Thoracic aorta (tissue), 2 donors: ENCODE data around the gene B4GALT7. TPM values are rescaled to one million over a fixed set of nuclear protein-coding genes. Genes with fewer than 3 reads are reported as not detected.

ENCODE experiments used
- ATAC-seq: fragments of 150-250 bp; one replicate; pipeline ENCODE4 v1.8.0; 2017; ENCODE audit warnings: low read depth; ENCODE audit not compliant: insufficient number of reproducible peaks, low FRiP score
- DNase-seq: peaks from one replicate; pipeline ENCODE4 v3.0.0-alpha.2; 2020; ENCODE audit warnings: low spot score
- H3K27ac ChIP-seq, 2 donors: fragments of 200-600 bp; sonication (generic); 1 replicate in 1 of 2; 2 replicates in 1 of 2; pipeline ENCODE4 v1.5.1; 2016; ENCODE audit warnings: mild to moderate bottlenecking in 2 of 2, moderate library complexity in 2 of 2
- H3K27me3 ChIP-seq: fragments of 200-600 bp; sonication (generic); replicated peaks from 2 replicates; pipeline ENCODE4 v1.6.0; 2016; ENCODE audit warnings: mild to moderate bottlenecking; ENCODE audit not compliant: insufficient read depth
- H3K36me3 ChIP-seq: fragments of 200-600 bp; sonication (generic); one replicate; pipeline ENCODE4 v1.5.1; 2016
- H3K4me1 ChIP-seq, 2 donors: fragments of 200-600 bp; sonication (generic); 1 replicate in 1 of 2; 2 replicates in 1 of 2; pipeline versions ENCODE4 v1.5.1 to v1.6.0; 2016; ENCODE audit warnings: low read depth in 2 of 2, mild to moderate bottlenecking in 1 of 2; ENCODE audit not compliant: control insufficient read depth in 1 of 2
- H3K4me3 ChIP-seq: fragments of 200-600 bp; sonication (generic); 2 replicates; pipeline ENCODE4 v1.5.1; 2016; ENCODE audit warnings: mild to moderate bottlenecking
- H3K9me3 ChIP-seq: fragments of 200-600 bp; sonication (generic); 2 replicates; pipeline ENCODE4 v1.5.1; 2016
- total RNA-seq, 2 donors: library from RNA; depleted of rRNA; stranded (reverse); fragments of >200 nt; gene quantifications; one replicate each; pipeline versions ENCODE4 v1.1.0 to v1.2.3, GENCODE V29; 2016
- TF ChIP-seq, protein P1 (sequence below): fragments of 200-600 bp; sonication (generic); IDR thresholded peaks from one replicate; pipeline ENCODE4 v1.5.1; 2019; ENCODE audit warnings: antibody characterized with exemption

The B4GALT7 gene
- total RNA-seq, 2 donors from 2014 or later, result 17.8 to 29.8 TPM

- H3K9me3 ChIP-seq, result no peaks in the 10 kb centered on the region
- H3K27ac ChIP-seq, result no peak overlapping the region
- no peaks in the 10 kb centered on the region for H3K4me1 ChIP-seq
- no peaks in the 10 kb centered on the region for H3K27me3 ChIP-seq
- DNase-seq (no peak), ATAC-seq (no peak)
- TF ChIP-seq, protein P1, sequence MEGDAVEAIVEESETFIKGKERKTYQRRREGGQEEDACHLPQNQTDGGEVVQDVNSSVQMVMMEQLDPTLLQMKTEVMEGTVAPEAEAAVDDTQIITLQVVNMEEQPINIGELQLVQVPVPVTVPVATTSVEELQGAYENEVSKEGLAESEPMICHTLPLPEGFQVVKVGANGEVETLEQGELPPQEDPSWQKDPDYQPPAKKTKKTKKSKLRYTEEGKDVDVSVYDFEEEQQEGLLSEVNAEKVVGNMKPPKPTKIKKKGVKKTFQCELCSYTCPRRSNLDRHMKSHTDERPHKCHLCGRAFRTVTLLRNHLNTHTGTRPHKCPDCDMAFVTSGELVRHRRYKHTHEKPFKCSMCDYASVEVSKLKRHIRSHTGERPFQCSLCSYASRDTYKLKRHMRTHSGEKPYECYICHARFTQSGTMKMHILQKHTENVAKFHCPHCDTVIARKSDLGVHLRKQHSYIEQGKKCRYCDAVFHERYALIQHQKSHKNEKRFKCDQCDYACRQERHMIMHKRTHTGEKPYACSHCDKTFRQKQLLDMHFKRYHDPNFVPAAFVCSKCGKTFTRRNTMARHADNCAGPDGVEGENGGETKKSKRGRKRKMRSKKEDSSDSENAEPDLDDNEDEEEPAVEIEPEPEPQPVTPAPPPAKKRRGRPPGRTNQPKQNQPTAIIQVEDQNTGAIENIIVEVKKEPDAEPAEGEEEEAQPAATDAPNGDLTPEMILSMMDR, result no peak
- no peaks in the 10 kb centered on the region for H3K36me3 ChIP-seq
- H3K4me3 ChIP-seq, result no peak overlapping the region
These were observed 9.4 kb downstream of the B4GALT7 start for GRCh38 chr5:177609076-177610059.

GRCh38 chr5:177610131-177610769, 10.3 kb downstream of the B4GALT7 start:
- H3K9me3 ChIP-seq, result no peaks in the 10 kb centered on the region
- no peaks in the 10 kb centered on the region for H3K36me3 ChIP-seq
- H3K27ac ChIP-seq, result no peak overlapping the region
- no peak overlapping the region for H3K4me3 ChIP-seq
- no peaks in the 10 kb centered on the region for H3K27me3 ChIP-seq
- TF ChIP-seq, protein P1, result no peak
- ATAC-seq (no peak), DNase-seq (no peak)
- H3K4me1 ChIP-seq, result no peaks in the 10 kb centered on the region

GRCh38 chr5:177610770-177611445, 11.0 kb downstream of the B4GALT7 start:
- Histone ChIP-seq H3K4me3 (no peak overlapping the region), H3K4me1 (no peaks in the 10 kb centered on the region), H3K27ac (no peak overlapping the region), H3K9me3 (no peaks in the 10 kb centered on the region), H3K36me3 (no peaks in the 10 kb centered on the region), H3K27me3 (no peaks in the 10 kb centered on the region)
- no peak for ATAC-seq
- TF ChIP-seq, protein P1, result no peak
- DNase-seq, result no peak

DNA sequence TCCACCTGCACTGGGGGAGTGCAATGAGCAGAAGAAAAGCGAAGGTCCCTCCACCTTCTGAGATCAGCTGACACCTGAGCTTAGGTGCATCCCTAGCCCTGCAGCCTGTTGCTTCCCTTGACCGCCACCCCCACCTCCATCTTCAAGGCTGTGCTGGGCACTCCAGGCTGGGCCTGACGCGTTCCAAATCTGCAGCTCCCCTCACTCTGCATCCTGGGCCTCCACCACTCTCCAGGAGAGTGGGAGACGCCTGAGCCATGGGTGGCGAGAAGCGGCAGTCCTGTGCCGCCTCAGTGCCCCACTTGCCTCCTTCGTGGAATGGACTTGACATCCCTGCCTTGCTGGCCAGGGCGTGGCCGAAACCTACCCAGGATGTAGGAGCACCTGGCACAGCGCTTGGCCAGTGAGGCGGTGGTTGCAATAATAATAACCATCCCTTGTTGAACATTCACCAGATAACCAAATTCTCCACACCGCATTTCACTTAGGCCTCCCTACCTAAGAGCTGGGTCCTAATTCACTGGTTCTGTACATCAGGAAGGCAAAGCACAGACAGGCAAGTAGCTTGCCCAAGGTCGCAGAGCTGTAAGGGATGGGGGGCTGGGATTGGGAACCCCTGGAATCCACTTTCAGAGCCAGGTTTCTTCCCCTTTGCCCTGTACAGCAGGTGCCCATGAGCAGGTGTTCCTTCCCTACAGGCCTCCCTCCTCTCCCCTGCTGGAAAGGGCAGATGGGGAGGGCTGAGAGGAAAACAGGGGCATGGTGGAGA, 11.7 kb downstream of the B4GALT7 start:
- H3K4me1 ChIP-seq, result no peaks in the 10 kb centered on the region
- TF ChIP-seq, protein P1, result no peak
- no peak overlapping the region for H3K27ac ChIP-seq
- H3K27me3 ChIP-seq, result no peaks in the 10 kb centered on the region
- no peak overlapping the region for H3K4me3 ChIP-seq
- ATAC-seq, result no peak
- H3K36me3 ChIP-seq, result no peaks in the 10 kb centered on the region
- no peak for DNase-seq
- no peaks in the 10 kb centered on the region for H3K9me3 ChIP-seq
